Coronary artery (tissue), 2 donors: ENCODE measurements around the gene AIMP1.

ENCODE experiments used
- DNase-seq: peaks from one replicate; pipeline ENCODE4 v3.0.0-alpha.2; 2017; ENCODE audit warnings: low spot score
- H3K27ac ChIP-seq, 2 donors: fragments of 200-600 bp; sonication (generic); one replicate each; pipeline ENCODE4 v1.5.1; 2016 to 2019
- H3K4me3 ChIP-seq: fragments of 200-600 bp; sonication (generic); 2 replicates; pipeline ENCODE4 v1.5.1; 2016; ENCODE audit warnings: mild to moderate bottlenecking, moderate library complexity
- CTCF ChIP-seq: fragments of 200-600 bp; sonication (generic); IDR thresholded peaks from one replicate; pipeline ENCODE4 v1.5.1; 2019; ENCODE audit warnings: antibody characterized with exemption

The AIMP1 gene

GRCh38 chr4:106336618-106337017, 20.3 kb downstream of the AIMP1 start:
- no peak for TF ChIP-seq CTCF
- Histone ChIP-seq H3K27ac (no peak overlapping the region), H3K4me3 (no peak overlapping the region)
- no peak for DNase-seq

- no peak for TF ChIP-seq CTCF
- Histone ChIP-seq H3K4me3 (no peak overlapping the region), H3K27ac (no peak overlapping the region)
- no peak for DNase-seq
These were observed 21.6 kb downstream of the AIMP1 start for GRCh38 chr4:106337916-106338315.

- H3K27ac ChIP-seq = no peak overlapping the region
- no peak overlapping the region for H3K4me3 ChIP-seq
- DNase-seq = no peak
- TF ChIP-seq CTCF = no peak
These were observed 22.3 kb downstream of the AIMP1 start for GRCh38 chr4:106338671-106339070.

GRCh38 chr4:106339431-106339830, 23.1 kb downstream of the AIMP1 start:
- DNase-seq = no peak
- Histone ChIP-seq H3K4me3 (no peak overlapping the region), H3K27ac (no peak overlapping the region)
- no peak for TF ChIP-seq CTCF

GRCh38 chr4:106340774-106341173, 24.4 kb downstream of the AIMP1 start:
- H3K27ac ChIP-seq = no peak overlapping the region
- TF ChIP-seq CTCF = no peak
- no peak for DNase-seq
- H3K4me3 ChIP-seq = no peak overlapping the region

- H3K4me3 ChIP-seq = no peak overlapping the region
- H3K27ac ChIP-seq = no peak overlapping the region
- TF ChIP-seq CTCF = no peak
- no peak for DNase-seq
These were observed 27.7 kb downstream of the AIMP1 start for GRCh38 chr4:106343865-106344646.

- Histone ChIP-seq H3K27ac (no peak overlapping the region), H3K4me3 (no peak overlapping the region)
- no peak for DNase-seq
- no peak for TF ChIP-seq CTCF
These were observed 28.3 kb downstream of the AIMP1 start for GRCh38 chr4:106344647-106344970.
